ENCODE results near the gene PCDHGA9.
"Not testable (repeated sequence)": the region's sequence is repeated elsewhere in the genome, so short reads cannot be mapped to it uniquely, and the experiment has no call there.

The PCDHGA9 gene

DNA sequence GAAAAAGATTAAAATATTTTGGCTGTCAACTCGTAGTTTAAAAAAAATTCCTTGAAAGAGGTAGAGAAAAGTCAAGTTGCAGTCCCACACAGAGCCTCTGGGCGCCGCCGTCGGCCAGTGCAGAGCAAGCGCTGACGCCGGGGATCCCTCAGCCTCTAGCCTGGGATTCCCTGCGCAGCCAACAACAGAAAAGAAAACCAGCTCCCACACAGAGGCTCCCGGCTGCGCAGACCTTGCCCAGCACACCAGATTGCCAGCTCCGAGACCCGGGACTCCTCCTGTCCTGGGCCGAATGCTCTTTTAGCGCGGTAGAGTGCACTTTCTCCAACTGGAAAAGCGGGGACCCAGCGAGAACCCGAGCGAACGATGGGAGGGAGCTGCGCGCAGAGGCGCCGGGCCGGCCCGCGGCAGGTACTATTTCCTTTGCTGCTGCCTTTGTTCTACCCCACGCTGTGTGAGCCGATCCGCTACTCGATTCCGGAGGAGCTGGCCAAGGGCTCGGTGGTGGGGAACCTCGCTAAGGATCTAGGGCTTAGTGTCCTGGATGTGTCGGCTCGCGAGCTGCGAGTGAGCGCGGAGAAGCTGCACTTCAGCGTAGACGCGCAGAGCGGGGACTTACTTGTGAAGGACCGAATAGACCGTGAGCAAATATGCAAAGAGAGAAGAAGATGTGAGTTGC lies 15.1 kb downstream of the PCDHGA9 start, which contains the start of gene PCDHGB7:
PCDHGB7 (plus strand) TSS at position 184 of the 679 bp plus-strand sequence; CDS start at position 367, 183 bp downstream.
- in situ Hi-C loops (cut with HindIII; ENCODE audit: low sequenced_read_pairs), result not testable (repeated sequence)
- H3K4me3 ChIP-seq (ENCODE audit: low read depth, low read length), result peak within 1 kb of the TSS; percentile 41
- TF ChIP-seq, protein P1, sequence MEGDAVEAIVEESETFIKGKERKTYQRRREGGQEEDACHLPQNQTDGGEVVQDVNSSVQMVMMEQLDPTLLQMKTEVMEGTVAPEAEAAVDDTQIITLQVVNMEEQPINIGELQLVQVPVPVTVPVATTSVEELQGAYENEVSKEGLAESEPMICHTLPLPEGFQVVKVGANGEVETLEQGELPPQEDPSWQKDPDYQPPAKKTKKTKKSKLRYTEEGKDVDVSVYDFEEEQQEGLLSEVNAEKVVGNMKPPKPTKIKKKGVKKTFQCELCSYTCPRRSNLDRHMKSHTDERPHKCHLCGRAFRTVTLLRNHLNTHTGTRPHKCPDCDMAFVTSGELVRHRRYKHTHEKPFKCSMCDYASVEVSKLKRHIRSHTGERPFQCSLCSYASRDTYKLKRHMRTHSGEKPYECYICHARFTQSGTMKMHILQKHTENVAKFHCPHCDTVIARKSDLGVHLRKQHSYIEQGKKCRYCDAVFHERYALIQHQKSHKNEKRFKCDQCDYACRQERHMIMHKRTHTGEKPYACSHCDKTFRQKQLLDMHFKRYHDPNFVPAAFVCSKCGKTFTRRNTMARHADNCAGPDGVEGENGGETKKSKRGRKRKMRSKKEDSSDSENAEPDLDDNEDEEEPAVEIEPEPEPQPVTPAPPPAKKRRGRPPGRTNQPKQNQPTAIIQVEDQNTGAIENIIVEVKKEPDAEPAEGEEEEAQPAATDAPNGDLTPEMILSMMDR (IDR thresholded peaks at IDR 0.05; ENCODE audit: low read depth, low read length, missing control alignments), result peak; percentile 72
- peak; percentile 64 for DNase-seq (ENCODE audit: low read depth)

DNA sequence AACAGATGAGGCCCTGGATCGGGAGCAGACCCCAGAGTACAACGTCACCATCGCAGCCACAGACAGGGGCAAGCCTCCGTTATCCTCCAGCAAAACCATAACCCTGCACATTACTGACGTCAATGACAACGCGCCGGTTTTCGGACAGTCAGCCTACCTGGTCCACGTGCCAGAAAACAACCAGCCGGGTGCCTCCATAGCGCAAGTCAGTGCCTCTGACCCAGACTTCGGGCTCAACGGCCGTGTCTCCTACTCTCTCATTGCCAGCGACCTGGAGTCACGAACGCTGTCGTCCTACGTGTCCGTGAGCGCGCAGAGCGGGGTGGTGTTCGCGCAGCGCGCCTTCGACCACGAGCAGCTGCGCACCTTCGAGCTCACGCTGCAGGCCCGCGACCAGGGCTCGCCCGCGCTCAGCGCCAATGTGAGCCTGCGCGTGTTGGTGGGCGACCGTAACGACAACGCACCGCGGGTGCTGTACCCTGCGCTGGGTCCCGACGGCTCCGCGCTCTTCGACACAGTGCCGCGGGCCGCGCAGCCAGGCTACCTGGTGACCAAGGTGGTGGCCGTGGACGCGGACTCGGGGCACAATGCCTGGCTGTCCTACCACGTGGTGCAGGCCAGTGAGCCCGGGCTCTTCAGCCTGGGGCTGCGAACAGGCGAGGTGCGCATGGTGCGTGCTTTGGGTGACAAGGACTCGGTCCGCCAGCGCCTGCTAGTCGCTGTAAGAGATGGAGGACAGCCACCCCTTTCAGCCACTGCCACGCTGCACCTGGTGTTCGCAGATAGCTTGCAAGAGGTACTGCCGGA lies 16.7 kb downstream of the PCDHGA9 start:
- DNase-seq (ENCODE audit: low read depth), result no peak
- no peak overlapping the region for H3K4me3 ChIP-seq (ENCODE audit: low read depth, low read length)
- in situ Hi-C loops (cut with HindIII; ENCODE audit: low sequenced_read_pairs), result no loop called here
- TF ChIP-seq, protein P1 (IDR thresholded peaks at IDR 0.05; ENCODE audit: low read depth, low read length, missing control alignments), result no peak

DNA sequence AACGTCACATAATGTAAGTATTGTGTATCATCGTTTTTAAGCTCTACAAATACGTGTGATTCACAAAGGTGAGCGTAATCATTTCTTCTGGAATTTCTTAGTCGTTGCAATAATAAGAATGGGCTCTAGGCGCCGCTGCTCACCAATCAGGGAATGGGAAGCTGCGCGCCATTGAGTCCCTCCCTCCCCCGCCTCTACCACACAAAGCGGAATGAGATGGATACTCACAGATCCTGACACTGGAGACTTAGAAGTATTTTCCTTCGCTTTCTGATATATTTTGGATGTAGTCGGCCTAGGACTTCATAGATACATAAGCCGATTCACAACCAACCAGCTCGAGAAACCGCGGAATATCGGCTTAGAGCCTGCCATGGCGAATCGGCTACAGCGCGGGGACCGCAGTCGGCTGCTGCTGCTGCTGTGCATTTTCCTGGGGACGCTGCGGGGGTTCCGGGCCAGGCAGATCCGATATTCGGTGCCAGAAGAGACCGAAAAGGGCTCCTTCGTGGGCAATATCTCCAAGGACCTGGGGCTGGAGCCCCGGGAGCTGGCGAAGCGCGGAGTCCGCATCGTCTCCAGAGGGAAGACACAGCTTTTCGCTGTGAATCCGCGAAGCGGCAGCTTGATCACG lies 18.4 kb downstream of the PCDHGA9 start, which contains the start of gene PCDHGA11:
PCDHGA11 (plus strand) TSS at position 197 of the 634 bp plus-strand sequence; CDS start at position 374, 177 bp downstream.
- peak within 1 kb of the TSS; percentile 42 for H3K4me3 ChIP-seq (ENCODE audit: low read depth, low read length)
- peak; percentile 20 for DNase-seq (ENCODE audit: low read depth)
- in situ Hi-C loops (cut with HindIII; ENCODE audit: low sequenced_read_pairs), result no loop called here
- TF ChIP-seq, protein P1 (IDR thresholded peaks at IDR 0.05; ENCODE audit: low read depth, low read length, missing control alignments), result peak; percentile 55

DNA sequence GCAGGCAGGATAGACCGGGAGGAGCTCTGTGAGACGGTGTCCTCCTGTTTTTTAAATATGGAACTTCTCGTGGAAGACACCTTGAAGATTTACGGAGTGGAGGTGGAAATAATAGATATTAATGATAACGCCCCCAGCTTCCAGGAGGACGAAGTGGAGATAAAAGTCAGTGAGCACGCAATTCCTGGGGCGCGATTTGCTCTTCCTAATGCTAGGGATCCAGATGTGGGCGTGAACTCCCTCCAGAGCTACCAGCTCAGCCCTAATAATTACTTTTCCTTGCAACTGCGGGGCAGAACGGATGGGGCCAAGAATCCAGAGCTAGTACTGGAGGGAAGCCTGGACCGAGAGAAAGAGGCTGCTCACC lies 18.9 kb downstream of the PCDHGA9 start:
- peak overlapping the region; percentile 42 for H3K4me3 ChIP-seq (ENCODE audit: low read depth, low read length)
- DNase-seq (ENCODE audit: low read depth), result no peak
- TF ChIP-seq, protein P1 (IDR thresholded peaks at IDR 0.05; ENCODE audit: low read depth, low read length, missing control alignments), result no peak
- in situ Hi-C loops (cut with HindIII; ENCODE audit: low sequenced_read_pairs), result no loop called here

DNA sequence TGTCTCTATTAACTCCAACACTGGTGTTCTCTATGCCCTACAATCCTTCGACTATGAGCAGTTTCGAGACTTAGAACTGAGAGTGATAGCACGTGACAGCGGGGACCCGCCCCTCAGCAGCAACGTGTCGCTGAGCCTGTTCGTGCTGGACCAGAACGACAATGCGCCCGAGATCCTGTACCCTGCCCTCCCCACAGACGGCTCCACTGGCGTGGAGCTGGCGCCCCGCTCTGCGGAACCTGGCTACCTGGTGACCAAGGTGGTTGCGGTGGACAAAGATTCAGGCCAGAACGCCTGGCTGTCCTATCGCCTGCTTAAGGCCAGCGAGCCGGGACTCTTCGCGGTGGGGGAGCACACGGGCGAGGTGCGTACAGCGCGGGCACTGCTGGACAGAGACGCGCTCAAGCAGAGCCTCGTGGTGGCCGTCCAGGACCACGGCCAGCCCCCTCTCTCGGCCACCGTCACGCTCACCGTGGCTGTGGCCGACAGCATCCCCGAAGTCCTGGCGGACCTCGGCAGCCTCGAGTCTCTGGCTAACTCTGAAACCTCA lies 20.2 kb downstream of the PCDHGA9 start:
- no peak for DNase-seq (ENCODE audit: low read depth)
- in situ Hi-C loops (cut with HindIII; ENCODE audit: low sequenced_read_pairs), result no loop called here

More for the DNA sequence above, 20.2 kb downstream of the PCDHGA9 start:
- TF ChIP-seq, protein P1 (IDR thresholded peaks at IDR 0.05; ENCODE audit: low read depth, low read length, missing control alignments), result no peak
- H3K4me3 ChIP-seq (ENCODE audit: low read depth, low read length), result no peak overlapping the region

Measured in astrocyte of the cerebellum (primary cell).